ENCODE data around the gene NSD1. TPM values are rescaled to one million over a fixed set of nuclear protein-coding genes. Genes with fewer than 3 reads are reported as not detected.
"Not testable (repeated sequence)": the region's sequence is repeated elsewhere in the genome, so short reads cannot be mapped to it uniquely, and the experiment has no call there.

NSD1 gene
- total RNA-seq, 4 donors from 2014 or later: 61.9 to 114 (median 73.9) TPM

- 73% methylated on average over 12 of the region's 12 CpGs for WGBS, 2 donors
- no peak overlapping the region for H3K4me3 ChIP-seq (replicated peaks in 1 of 3)
- TF ChIP-seq, protein P1, sequence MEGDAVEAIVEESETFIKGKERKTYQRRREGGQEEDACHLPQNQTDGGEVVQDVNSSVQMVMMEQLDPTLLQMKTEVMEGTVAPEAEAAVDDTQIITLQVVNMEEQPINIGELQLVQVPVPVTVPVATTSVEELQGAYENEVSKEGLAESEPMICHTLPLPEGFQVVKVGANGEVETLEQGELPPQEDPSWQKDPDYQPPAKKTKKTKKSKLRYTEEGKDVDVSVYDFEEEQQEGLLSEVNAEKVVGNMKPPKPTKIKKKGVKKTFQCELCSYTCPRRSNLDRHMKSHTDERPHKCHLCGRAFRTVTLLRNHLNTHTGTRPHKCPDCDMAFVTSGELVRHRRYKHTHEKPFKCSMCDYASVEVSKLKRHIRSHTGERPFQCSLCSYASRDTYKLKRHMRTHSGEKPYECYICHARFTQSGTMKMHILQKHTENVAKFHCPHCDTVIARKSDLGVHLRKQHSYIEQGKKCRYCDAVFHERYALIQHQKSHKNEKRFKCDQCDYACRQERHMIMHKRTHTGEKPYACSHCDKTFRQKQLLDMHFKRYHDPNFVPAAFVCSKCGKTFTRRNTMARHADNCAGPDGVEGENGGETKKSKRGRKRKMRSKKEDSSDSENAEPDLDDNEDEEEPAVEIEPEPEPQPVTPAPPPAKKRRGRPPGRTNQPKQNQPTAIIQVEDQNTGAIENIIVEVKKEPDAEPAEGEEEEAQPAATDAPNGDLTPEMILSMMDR (IDR thresholded peaks at IDR 0.05): no peak
- no peak for TF ChIP-seq POLR2A (IDR thresholded peaks at IDR 0.05)
- no peak overlapping the region for H3K27ac ChIP-seq
- intact Hi-C loops (cut with DNase I): no loop called here
- no peaks in the 10 kb centered on the region for H3K4me1 ChIP-seq
- H3K9me3 ChIP-seq: no peaks in the 10 kb centered on the region
- DNase-seq: no peak
- H3K27me3 ChIP-seq: no peaks in the 10 kb centered on the region
- H3K36me3 ChIP-seq: peaks cover 61 to 71% of the 10 kb centered on the region in 2 donors
Observed at GRCh38 chr5:177336112-177336511, 202.5 kb downstream of the NSD1 start.

- H3K27ac ChIP-seq: no peak overlapping the region
Observed at GRCh38 chr5:177336603-177337494, 203.3 kb downstream of the NSD1 start.

DNA sequence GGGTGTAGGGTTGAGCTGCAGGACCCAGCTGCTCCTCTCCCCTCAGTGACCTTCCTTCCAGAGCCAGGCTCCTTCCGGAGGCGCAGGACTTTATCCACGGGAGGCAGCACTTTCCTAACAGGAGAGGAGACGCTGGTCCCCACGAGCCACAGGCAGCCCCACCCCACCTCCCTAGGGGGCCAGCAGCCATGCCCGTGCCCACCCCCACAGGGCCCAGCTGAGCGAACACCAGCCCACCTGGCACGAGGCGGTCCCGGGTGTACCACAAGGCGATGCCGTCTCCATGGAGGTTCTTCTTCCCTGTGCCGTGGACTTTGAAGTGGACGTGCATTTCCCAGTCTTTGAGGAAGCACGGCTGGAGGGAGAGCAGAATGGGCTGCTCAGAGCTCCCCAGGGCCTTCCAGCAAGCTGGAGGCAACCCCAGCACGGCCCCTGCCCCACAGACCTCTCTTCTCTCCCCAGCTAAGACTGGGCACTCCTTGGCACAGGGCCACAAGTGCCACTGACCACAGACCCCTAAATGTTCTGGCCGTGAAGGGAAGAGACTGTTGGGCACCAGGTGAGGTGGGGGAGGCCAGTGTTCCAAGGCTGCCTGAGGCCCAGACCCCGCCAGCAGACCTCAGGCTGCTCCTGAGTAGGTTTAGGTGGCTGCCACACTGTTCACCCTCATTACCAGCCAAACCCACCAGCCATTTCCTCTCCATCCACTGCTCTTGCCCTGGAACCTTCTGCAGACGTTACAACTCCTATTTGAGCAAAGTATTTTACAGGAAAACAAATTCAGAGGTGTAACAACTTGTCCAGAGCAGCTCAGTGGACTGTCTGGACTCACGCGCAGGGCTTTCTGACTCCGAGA is 204.9 kb downstream of the NSD1 start:
- H3K36me3 ChIP-seq: peaks cover 44 to 50% of the 10 kb centered on the region in 2 donors
- no peaks in the 10 kb centered on the region for H3K9me3 ChIP-seq
- no peaks in the 10 kb centered on the region for H3K27me3 ChIP-seq
- TF ChIP-seq, protein P1 (IDR thresholded peaks at IDR 0.05): no peak
- TF ChIP-seq POLR2A (IDR thresholded peaks at IDR 0.05): no peak
- H3K4me1 ChIP-seq: no peaks in the 10 kb centered on the region
- 84 to 86% methylated on average over 17 to 19 of the region's 22 CpGs for WGBS, 2 donors
- H3K27ac ChIP-seq: no peak overlapping the region
- no peak for DNase-seq
- intact Hi-C loops (cut with DNase I): no loop called here
- no peak overlapping the region for H3K4me3 ChIP-seq (replicated peaks in 1 of 3)

More at GRCh38 chr5:177336603-177337494, 203.3 kb downstream of the NSD1 start:
- H3K36me3 ChIP-seq: peaks cover 54 to 65% of the 10 kb centered on the region in 2 donors
- no peaks in the 10 kb centered on the region for H3K9me3 ChIP-seq
- TF ChIP-seq, protein P1 (IDR thresholded peaks at IDR 0.05): no peak
- no peak for TF ChIP-seq POLR2A (IDR thresholded peaks at IDR 0.05)
- no peak for DNase-seq
- intact Hi-C loops (cut with DNase I): no loop called here
- WGBS, 2 donors: 92 to 97% methylated on average over 26 to 30 of the region's 36 CpGs
- H3K4me1 ChIP-seq: no peaks in the 10 kb centered on the region
- no peaks in the 10 kb centered on the region for H3K27me3 ChIP-seq
- no peak overlapping the region for H3K4me3 ChIP-seq (replicated peaks in 1 of 3)

- no peak overlapping the region for H3K27ac ChIP-seq
- no peak overlapping the region for H3K4me3 ChIP-seq (replicated peaks in 1 of 3)
- DNase-seq: no peak
- intact Hi-C loops (cut with DNase I): no loop called here
- H3K36me3 ChIP-seq: peaks cover 37 to 43% of the 10 kb centered on the region in 2 donors
- no peaks in the 10 kb centered on the region for H3K27me3 ChIP-seq
- no peaks in the 10 kb centered on the region for H3K4me1 ChIP-seq
- H3K9me3 ChIP-seq: no peaks in the 10 kb centered on the region
- TF ChIP-seq POLR2A (IDR thresholded peaks at IDR 0.05): no peak
- TF ChIP-seq, protein P1 (IDR thresholded peaks at IDR 0.05): no peak
- WGBS, 2 donors: 77% methylated on average over 9 to 11 of the region's 11 CpGs
Observed at GRCh38 chr5:177339107-177339638, 205.6 kb downstream of the NSD1 start.

GRCh38 chr5:177343000-177343399 is 209.4 kb downstream of the NSD1 start:
- 93 to 95% methylated on average over 14 of the region's 14 CpGs for WGBS, 2 donors
- intact Hi-C loops (cut with DNase I); H3K27ac ChIP-seq; H3K36me3 ChIP-seq; H3K4me3 ChIP-seq (replicated peaks in 1 of 3); H3K4me1 ChIP-seq; H3K27me3 ChIP-seq; H3K9me3 ChIP-seq; DNase-seq: not testable (repeated sequence)

Data from thyroid gland (tissue), 4 donors.